Fibroblast of mammary gland (primary cell): ENCODE data around the gene PRRT4.
A peak's percentile ranks its signal among the peaks of the same experiment; 100 is the strongest.

Source experiments
- DNase-seq: peaks from one replicate; pipeline ENCODE4 v3.0.0-alpha.2; 2010; ENCODE audit warnings: low read depth
- H3K4me3 ChIP-seq: 2 replicates; pipeline ENCODE4 v1.5.1; 2011; ENCODE audit warnings: low read depth, mild to moderate bottlenecking, low read length, moderate library complexity; ENCODE audit not compliant: control insufficient read depth
- TF ChIP-seq, protein P1 (sequence below): conservative IDR thresholded peaks from 2 replicates; pipeline ENCODE4 v1.5.1; 2011; ENCODE audit warnings: low read depth, low read length, inconsistent platforms; ENCODE audit not compliant: control insufficient read depth, insufficient read depth

PRRT4 gene

GRCh38 chr7:128353610-128354009 lies 7.9 kb downstream of the PRRT4 start:
- TF ChIP-seq, protein P1, sequence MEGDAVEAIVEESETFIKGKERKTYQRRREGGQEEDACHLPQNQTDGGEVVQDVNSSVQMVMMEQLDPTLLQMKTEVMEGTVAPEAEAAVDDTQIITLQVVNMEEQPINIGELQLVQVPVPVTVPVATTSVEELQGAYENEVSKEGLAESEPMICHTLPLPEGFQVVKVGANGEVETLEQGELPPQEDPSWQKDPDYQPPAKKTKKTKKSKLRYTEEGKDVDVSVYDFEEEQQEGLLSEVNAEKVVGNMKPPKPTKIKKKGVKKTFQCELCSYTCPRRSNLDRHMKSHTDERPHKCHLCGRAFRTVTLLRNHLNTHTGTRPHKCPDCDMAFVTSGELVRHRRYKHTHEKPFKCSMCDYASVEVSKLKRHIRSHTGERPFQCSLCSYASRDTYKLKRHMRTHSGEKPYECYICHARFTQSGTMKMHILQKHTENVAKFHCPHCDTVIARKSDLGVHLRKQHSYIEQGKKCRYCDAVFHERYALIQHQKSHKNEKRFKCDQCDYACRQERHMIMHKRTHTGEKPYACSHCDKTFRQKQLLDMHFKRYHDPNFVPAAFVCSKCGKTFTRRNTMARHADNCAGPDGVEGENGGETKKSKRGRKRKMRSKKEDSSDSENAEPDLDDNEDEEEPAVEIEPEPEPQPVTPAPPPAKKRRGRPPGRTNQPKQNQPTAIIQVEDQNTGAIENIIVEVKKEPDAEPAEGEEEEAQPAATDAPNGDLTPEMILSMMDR: no peak
- DNase-seq: no peak
- no peak overlapping the region for H3K4me3 ChIP-seq

- no peak for DNase-seq
- no peak overlapping the region for H3K4me3 ChIP-seq
- TF ChIP-seq, protein P1: no peak
These were observed 8.3 kb downstream of the PRRT4 start for GRCh38 chr7:128353189-128353588.

DNA sequence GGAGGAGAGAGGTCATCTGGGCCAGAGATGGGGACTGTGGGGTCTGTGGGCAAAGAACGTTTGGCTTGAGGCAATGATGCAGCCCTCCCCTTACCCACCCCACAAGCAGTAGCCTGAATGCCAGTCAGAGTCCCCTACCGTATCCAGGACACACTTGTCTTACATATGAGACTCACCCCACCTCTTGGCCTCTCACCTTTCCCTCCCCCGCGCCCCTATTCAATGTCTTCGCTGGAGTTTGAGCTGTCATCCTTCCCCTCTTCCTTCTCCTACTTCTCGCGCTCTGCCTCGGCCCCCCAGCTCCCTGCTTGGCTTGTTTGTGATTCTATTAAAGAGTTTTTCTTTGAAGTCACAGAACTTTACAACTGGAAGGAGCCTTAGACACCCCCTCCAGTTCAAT lies 8.9 kb downstream of the PRRT4 start:
- H3K4me3 ChIP-seq: no peak overlapping the region
- no peak for DNase-seq
- TF ChIP-seq, protein P1: no peak

GRCh38 chr7:128352153-128352537 lies 9.3 kb downstream of the PRRT4 start:
- no peak overlapping the region for H3K4me3 ChIP-seq
- TF ChIP-seq, protein P1: no peak
- DNase-seq: peak; percentile 19

GRCh38 chr7:128351296-128352152 lies 10.0 kb downstream of the PRRT4 start:
- no peak overlapping the region for H3K4me3 ChIP-seq
- DNase-seq: no peak
- TF ChIP-seq, protein P1: no peak

DNA sequence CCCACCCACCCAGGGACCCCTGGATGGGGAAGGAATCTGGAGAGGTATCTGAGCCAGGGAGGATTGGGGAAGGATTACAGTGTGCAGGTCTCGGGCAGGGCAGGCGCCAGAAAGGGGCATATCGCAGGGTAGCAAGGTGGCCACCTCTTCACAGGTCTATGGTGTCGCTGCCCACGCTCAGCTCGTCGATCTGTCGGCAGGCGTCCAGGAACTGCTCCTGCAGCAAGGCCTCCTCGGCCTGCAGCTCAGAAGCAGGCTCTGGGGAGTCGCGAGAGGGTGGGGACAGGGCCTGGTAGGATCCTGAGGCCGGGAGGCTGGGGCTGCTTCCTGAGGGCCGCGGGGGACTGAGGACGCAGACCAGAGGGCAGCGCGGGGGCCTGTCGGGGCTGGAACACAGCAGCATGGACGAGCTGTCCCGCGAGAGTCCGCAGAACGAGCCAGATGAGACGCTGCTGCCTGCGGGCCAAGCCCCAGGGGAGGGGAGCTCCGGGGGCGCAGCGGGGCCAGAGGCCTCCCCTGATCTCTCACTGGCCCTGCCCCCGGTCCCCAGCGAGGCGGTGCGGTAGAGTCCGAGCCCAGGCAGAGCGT lies 10.7 kb downstream of the PRRT4 start:
- TF ChIP-seq, protein P1: no peak
- DNase-seq: no peak
- no peak overlapping the region for H3K4me3 ChIP-seq
